GM20431 (cell line): ENCODE results near the gene CEBPE.

Experiments used
- in situ Hi-C: fragments of 300-500 bp; cut with MseI, MboI; formaldehyde crosslinking; loops from one replicate; pipeline ENCODE4 v1.15.0; 2020; ENCODE audit warnings: low sequenced_read_pairs; ENCODE audit not compliant: unreplicated experiment

CEBPE gene

GRCh38 chr14:23118506-23119362 is at the start of gene CEBPE:
TSS of gene CEBPE (minus strand) at chr14:23119255. CDS start at chr14:23119091, 164 bp downstream.
- in situ Hi-C loops: no loop called here

GRCh38 chr14:23168246-23168645 is 49.2 kb upstream of the CEBPE start:
- in situ Hi-C loops: no loop called here

GRCh38 chr14:23167116-23167847 is 48.2 kb upstream of the CEBPE start:
- in situ Hi-C loops: no loop called here

- in situ Hi-C loops: no loop called here
Observed at GRCh38 chr14:23164949-23165348, 45.9 kb upstream of the CEBPE start.

GRCh38 chr14:23164250-23164649 is 45.2 kb upstream of the CEBPE start:
- in situ Hi-C loops: no loop called here

GRCh38 chr14:23163830-23164229 is 44.8 kb upstream of the CEBPE start:
- in situ Hi-C loops: no loop called here

- in situ Hi-C loops: no loop called here
Observed at GRCh38 chr14:23162800-23163199, 43.7 kb upstream of the CEBPE start.

- in situ Hi-C loops: no loop called here
Observed at GRCh38 chr14:23162005-23162404, 43.0 kb upstream of the CEBPE start.

- in situ Hi-C loops: no loop called here
Observed at GRCh38 chr14:23160924-23161522, 42.0 kb upstream of the CEBPE start.

- in situ Hi-C loops: no loop called here
Observed at GRCh38 chr14:23159532-23159931, 40.5 kb upstream of the CEBPE start.

GRCh38 chr14:23158779-23159178 is 39.7 kb upstream of the CEBPE start:
- in situ Hi-C loops: no loop called here

GRCh38 chr14:23154964-23155587 is 36.0 kb upstream of the CEBPE start:
- in situ Hi-C loops: no loop called here

- in situ Hi-C loops: no loop called here
Observed at GRCh38 chr14:23153851-23154796, 35.1 kb upstream of the CEBPE start.

GRCh38 chr14:23151342-23151741 is 32.3 kb upstream of the CEBPE start:
- in situ Hi-C loops: no loop called here

GRCh38 chr14:23149745-23150144 is 30.7 kb upstream of the CEBPE start:
- in situ Hi-C loops: no loop called here

- in situ Hi-C loops: no loop called here
Observed at GRCh38 chr14:23148591-23149249, 29.7 kb upstream of the CEBPE start.

GRCh38 chr14:23147676-23148075 is 28.6 kb upstream of the CEBPE start:
- in situ Hi-C loops: no loop called here

- in situ Hi-C loops: no loop called here
Observed at GRCh38 chr14:23146980-23147379, 27.9 kb upstream of the CEBPE start.

GRCh38 chr14:23146351-23146910 is 27.4 kb upstream of the CEBPE start:
- in situ Hi-C loops: no loop called here
